Measurements from ENCODE around the gene FBXO11.
A peak's percentile ranks its signal among the peaks of the same experiment; 100 is the strongest.

Gene FBXO11

GRCh38 chr2:47810850-47811249 is 95.4 kb downstream of the FBXO11 start:
- TF ChIP-seq, protein P1, sequence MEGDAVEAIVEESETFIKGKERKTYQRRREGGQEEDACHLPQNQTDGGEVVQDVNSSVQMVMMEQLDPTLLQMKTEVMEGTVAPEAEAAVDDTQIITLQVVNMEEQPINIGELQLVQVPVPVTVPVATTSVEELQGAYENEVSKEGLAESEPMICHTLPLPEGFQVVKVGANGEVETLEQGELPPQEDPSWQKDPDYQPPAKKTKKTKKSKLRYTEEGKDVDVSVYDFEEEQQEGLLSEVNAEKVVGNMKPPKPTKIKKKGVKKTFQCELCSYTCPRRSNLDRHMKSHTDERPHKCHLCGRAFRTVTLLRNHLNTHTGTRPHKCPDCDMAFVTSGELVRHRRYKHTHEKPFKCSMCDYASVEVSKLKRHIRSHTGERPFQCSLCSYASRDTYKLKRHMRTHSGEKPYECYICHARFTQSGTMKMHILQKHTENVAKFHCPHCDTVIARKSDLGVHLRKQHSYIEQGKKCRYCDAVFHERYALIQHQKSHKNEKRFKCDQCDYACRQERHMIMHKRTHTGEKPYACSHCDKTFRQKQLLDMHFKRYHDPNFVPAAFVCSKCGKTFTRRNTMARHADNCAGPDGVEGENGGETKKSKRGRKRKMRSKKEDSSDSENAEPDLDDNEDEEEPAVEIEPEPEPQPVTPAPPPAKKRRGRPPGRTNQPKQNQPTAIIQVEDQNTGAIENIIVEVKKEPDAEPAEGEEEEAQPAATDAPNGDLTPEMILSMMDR (IDR thresholded peaks at IDR 0.05), result no peak
- Histone ChIP-seq H3K9me3 (no peaks in the 10 kb centered on the region), H3K27me3 (no peaks in the 10 kb centered on the region), H3K36me3 (peaks cover 95% of the 10 kb centered on the region), H3K4me1 (ENCODE audit: control insufficient read depth in 1 of 2, insufficient read depth in 1 of 2, low read depth in 1 of 2, low read length in 1 of 2) (no peaks in the 10 kb centered on the region), H3K27ac (no peak overlapping the region), H3K4me3 (ENCODE audit: low read depth in 1 of 2, low read length in 1 of 2) (no peak overlapping the region)

- Histone ChIP-seq H3K4me1 (ENCODE audit: control insufficient read depth in 1 of 2, insufficient read depth in 1 of 2, low read depth in 1 of 2, low read length in 1 of 2) (peaks cover 1 to 4% of the 10 kb centered on the region in 2 experiments), H3K36me3 (peaks cover 94% of the 10 kb centered on the region)
Observed at GRCh38 chr2:47809903-47810302, 96.4 kb downstream of the FBXO11 start.

DNA sequence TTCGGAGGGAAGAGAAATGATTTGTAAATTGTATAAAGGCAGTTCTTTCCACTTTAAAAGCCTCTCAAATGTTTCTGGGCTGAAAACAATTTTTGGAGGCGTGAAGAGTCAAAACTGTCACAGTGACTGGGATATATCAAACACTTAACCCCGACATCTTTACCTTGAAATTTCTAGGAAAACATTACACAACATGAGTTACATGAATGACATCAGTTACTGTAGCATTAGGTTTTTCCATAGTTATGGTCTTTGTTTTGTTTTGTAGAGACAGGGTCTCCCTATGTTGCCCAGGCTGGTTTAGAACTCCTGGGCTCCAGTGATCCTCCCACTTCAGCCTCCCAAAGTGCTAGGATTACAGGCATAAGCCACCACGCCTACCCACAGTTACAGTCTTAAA is 97.7 kb downstream of the FBXO11 start:
- Histone ChIP-seq H3K4me1 (ENCODE audit: control insufficient read depth in 1 of 2, insufficient read depth in 1 of 2, low read depth in 1 of 2, low read length in 1 of 2) (peaks cover 5 to 9% of the 10 kb centered on the region in 2 experiments), H3K9me3 (no peaks in the 10 kb centered on the region), H3K4me3 (ENCODE audit: low read depth in 1 of 2, low read length in 1 of 2) (no peak overlapping the region), H3K27me3 (no peaks in the 10 kb centered on the region), H3K36me3 (peaks cover 93% of the 10 kb centered on the region), H3K27ac (no peak overlapping the region)
- TF ChIP-seq, protein P1 (IDR thresholded peaks at IDR 0.05), result no peak

More at GRCh38 chr2:47809903-47810302, 96.4 kb downstream of the FBXO11 start:
- Histone ChIP-seq H3K4me3 (ENCODE audit: low read depth in 1 of 2, low read length in 1 of 2) (no peak overlapping the region), H3K9me3 (no peaks in the 10 kb centered on the region), H3K27ac (no peak overlapping the region), H3K27me3 (no peaks in the 10 kb centered on the region)
- TF ChIP-seq, protein P1 (IDR thresholded peaks at IDR 0.05), result no peak

DNA sequence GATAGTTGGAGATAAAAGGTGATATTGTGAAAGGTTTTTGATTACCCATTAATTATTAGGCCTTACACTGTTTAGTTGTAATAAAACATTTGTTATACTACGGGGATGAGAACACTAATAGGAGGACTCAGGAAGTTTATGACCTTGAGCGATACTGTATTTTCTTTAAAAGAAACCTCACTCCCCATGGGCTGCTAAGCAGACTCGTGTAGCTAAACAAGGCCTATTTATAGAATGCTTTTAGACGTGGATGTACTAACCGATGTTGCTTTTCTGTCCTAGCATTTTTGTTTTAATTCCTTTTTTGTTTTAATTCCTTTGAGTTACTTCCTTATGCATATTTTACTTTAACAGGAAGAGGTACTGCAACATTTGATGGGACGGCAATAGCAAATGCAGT is 100.4 kb downstream of the FBXO11 start:
- Histone ChIP-seq H3K4me3 (ENCODE audit: low read depth in 1 of 2, low read length in 1 of 2) (no peak overlapping the region), H3K9me3 (no peaks in the 10 kb centered on the region), H3K36me3 (peaks cover 90% of the 10 kb centered on the region), H3K4me1 (ENCODE audit: control insufficient read depth in 1 of 2, insufficient read depth in 1 of 2, low read depth in 1 of 2, low read length in 1 of 2) (peaks cover 5 to 9% of the 10 kb centered on the region in 2 experiments), H3K27ac (peak overlapping the region; percentile 8), H3K27me3 (no peaks in the 10 kb centered on the region)
- TF ChIP-seq, protein P1 (IDR thresholded peaks at IDR 0.05), result no peak

DNA sequence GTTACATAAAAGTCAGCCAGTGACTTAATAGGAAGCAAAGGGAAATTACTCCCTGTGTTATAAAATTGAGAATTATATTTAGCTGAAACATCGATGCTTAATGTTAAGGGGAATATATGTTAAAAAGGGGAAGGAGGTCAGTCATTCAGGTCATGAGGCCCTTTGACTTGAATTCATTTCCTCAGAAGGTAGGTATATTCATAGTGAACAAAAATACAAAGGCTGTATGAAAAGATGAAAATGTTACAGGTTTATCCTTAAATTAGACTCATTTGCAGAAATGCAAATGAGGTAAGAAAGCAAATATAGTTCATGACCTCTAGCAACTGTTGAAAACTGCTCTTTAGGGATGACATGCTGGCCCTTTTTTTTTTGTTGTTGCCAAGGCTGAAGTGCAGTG is 102.5 kb downstream of the FBXO11 start:
- no peak overlapping the region for H3K27ac ChIP-seq
- H3K4me1 ChIP-seq (ENCODE audit: control insufficient read depth in 1 of 2, insufficient read depth in 1 of 2, low read depth in 1 of 2, low read length in 1 of 2), result peaks cover 19 to 25% of the 10 kb centered on the region in 2 experiments
- no peak overlapping the region for H3K4me3 ChIP-seq (ENCODE audit: low read depth in 1 of 2, low read length in 1 of 2)
- peaks cover 88% of the 10 kb centered on the region for H3K36me3 ChIP-seq
- TF ChIP-seq, protein P1 (IDR thresholded peaks at IDR 0.05), result no peak
- no peaks in the 10 kb centered on the region for H3K27me3 ChIP-seq
- H3K9me3 ChIP-seq, result no peaks in the 10 kb centered on the region

GRCh38 chr2:47803363-47803762 is 102.9 kb downstream of the FBXO11 start:
- Histone ChIP-seq H3K9me3 (no peaks in the 10 kb centered on the region), H3K4me3 (ENCODE audit: low read depth in 1 of 2, low read length in 1 of 2) (no peak overlapping the region), H3K27ac (no peak overlapping the region), H3K36me3 (peaks cover 84% of the 10 kb centered on the region), H3K4me1 (ENCODE audit: control insufficient read depth in 1 of 2, insufficient read depth in 1 of 2, low read depth in 1 of 2, low read length in 1 of 2) (peaks cover 23 to 29% of the 10 kb centered on the region in 2 experiments), H3K27me3 (no peaks in the 10 kb centered on the region)
- TF ChIP-seq, protein P1 (IDR thresholded peaks at IDR 0.05), result no peak

All from neutrophil (primary cell).